GM12865 (cell line): Measurements from ENCODE around the gene MRPL39.

Experiments
- DNase-seq: peaks from one replicate; pipeline ENCODE4 v3.0.0; 2010; ENCODE audit warnings: low read depth
- H3K4me3 ChIP-seq: 2 replicates; pipeline ENCODE4 v1.5.1; 2011; ENCODE audit warnings: mild to moderate bottlenecking, low read depth, low read length, control low read depth
- TF ChIP-seq, protein P1 (sequence below): IDR thresholded peaks from 2 replicates; pipeline ENCODE4 v1.5.1; 2011; ENCODE audit warnings: low read length, control low read depth, low read depth, inconsistent platforms; ENCODE audit not compliant: insufficient read depth; ENCODE audit errors: missing control alignments

MRPL39 gene

DNA sequence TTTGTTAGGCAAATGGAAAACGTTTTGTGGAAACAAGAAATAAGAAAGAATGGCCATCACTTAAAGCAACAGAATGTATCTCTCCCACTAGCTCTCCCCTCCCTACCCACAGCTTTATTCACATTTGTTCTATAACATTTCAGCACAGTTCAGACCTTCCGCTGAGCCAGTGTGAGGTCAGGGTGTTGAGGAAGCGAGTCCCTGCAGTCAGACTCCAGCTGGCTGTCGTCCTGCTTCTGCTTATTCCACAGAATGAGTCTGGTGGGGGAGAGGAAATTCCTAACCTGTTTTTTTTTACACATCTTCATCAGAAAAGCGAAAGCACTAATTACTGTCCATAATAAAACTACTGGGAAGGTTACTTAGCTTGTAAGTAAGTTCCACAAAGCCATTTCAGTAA is 39.0 kb downstream of the MRPL39 start:
- DNase-seq: peak; percentile 76
- H3K4me3 ChIP-seq: peak overlapping the region; percentile 97

DNA sequence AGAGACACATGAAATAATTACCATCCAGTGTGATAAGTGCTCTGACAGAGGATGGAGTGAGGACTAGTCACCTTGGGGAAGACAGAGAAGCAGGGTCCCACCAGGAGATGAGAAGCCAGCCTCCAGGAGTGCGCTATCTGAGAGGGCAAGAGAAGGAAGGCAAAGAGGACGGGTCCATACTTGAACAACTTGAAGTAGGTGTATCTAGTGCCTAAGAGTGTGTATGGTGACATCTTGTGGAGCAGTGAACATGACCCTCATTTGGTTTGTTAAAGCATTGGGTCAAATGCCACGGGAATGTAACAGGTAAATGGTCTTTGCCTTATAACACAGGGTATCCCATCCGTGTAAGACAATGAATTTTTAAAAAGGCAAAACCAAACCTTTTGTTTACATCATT is 39.8 kb downstream of the MRPL39 start:
- H3K4me3 ChIP-seq: peak overlapping the region; percentile 97
- peak; percentile 72 for DNase-seq
- TF ChIP-seq, protein P1, sequence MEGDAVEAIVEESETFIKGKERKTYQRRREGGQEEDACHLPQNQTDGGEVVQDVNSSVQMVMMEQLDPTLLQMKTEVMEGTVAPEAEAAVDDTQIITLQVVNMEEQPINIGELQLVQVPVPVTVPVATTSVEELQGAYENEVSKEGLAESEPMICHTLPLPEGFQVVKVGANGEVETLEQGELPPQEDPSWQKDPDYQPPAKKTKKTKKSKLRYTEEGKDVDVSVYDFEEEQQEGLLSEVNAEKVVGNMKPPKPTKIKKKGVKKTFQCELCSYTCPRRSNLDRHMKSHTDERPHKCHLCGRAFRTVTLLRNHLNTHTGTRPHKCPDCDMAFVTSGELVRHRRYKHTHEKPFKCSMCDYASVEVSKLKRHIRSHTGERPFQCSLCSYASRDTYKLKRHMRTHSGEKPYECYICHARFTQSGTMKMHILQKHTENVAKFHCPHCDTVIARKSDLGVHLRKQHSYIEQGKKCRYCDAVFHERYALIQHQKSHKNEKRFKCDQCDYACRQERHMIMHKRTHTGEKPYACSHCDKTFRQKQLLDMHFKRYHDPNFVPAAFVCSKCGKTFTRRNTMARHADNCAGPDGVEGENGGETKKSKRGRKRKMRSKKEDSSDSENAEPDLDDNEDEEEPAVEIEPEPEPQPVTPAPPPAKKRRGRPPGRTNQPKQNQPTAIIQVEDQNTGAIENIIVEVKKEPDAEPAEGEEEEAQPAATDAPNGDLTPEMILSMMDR: peak; percentile 30

More for the DNA sequence above, 39.0 kb downstream of the MRPL39 start:
- TF ChIP-seq, protein P1: no peak

DNA sequence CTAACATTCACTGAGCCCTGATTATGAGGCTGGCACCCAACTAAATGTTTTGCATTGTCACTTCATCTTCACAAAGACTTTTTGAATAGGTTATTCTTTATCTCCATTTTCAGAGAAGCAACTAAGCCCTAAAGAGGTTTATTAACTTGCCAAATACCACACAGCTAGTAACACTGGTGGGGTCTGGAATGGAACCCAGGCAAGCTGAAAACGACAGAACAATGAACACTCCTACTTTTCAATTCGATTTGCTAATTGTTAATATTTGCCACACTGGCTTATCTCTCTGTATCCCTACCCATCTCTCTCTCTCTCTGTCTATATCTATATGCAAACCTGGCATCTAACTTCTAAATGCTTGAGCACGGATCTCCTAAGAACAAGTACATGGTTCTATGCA is 40.6 kb downstream of the MRPL39 start:
- peak; percentile 46 for DNase-seq
- peak overlapping the region; percentile 97 for H3K4me3 ChIP-seq
- TF ChIP-seq, protein P1: no peak

DNA sequence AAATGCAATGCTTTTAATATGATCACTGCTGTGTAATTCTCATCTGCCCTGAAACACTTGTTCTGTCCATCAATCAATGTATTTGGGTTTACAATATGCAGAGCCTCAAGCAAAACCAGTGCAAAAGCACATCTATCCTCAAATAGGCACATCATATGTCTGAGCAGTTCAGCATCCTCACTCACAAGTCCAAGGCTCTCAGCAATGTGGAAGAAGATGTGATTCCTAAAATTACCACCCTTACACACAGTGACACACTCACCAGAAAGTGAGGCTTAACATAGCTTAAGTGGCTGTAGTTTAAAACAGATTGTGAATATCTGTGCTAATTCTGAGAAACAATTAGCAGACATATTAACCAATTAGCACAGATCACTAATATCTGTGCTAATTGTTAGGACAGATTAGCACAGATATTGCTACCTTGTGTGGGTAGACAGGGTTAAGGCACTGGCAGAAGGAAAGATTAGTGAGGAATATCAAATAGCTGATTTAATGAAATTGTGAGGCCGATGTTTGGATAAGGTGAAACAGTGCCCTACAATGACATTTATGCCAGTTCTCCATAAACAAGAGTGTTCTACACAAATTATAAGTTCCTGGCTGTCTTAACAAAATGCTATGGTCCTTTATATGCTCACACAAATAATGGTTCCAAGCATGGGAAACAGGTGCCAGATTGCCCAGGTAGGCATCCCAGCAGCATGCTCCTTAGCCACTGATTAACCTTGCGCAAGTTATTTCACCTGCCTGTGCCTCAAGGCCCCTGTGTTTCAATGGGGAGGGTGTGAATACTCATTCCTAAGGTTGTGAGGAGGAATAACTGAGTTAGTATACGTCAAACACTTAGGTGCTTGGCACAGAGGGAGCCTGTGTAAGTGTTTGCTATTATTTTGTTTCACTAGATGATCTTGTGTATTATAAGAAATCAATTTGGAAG is 41.7 kb downstream of the MRPL39 start:
- peak overlapping the region; percentile 97 for H3K4me3 ChIP-seq
- TF ChIP-seq, protein P1: no peak
- DNase-seq: peak; percentile 62

DNA sequence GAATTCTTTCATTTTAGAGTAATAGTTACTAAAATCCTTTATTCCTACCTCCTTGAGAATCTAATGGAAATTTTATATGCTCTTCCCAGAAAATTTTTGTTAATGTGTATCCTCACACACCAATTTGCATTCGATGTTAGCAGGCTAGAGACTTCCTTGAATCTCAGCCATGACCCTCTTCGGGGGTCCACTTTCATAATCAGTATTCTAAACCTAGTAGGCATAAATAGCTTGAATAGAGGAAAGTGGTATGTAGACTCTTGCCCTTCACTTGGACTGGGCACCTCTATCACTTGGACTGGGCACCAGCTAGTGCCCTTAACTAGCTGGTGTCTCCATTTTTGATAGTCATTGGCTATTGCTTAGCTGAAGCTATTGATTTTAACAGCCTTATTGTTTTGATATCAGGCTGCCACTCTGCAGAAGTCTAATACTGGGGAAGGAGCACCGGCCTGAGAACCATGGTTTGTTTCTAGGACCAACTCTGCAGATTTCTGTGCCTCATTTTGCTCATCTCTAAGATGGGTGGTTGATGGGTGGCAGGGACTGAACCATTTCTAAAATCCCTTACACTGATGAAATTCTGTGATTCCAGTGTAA is 42.8 kb downstream of the MRPL39 start:
- DNase-seq: peak; percentile 45
- peak overlapping the region; percentile 97 for H3K4me3 ChIP-seq
- TF ChIP-seq, protein P1: no peak

DNA sequence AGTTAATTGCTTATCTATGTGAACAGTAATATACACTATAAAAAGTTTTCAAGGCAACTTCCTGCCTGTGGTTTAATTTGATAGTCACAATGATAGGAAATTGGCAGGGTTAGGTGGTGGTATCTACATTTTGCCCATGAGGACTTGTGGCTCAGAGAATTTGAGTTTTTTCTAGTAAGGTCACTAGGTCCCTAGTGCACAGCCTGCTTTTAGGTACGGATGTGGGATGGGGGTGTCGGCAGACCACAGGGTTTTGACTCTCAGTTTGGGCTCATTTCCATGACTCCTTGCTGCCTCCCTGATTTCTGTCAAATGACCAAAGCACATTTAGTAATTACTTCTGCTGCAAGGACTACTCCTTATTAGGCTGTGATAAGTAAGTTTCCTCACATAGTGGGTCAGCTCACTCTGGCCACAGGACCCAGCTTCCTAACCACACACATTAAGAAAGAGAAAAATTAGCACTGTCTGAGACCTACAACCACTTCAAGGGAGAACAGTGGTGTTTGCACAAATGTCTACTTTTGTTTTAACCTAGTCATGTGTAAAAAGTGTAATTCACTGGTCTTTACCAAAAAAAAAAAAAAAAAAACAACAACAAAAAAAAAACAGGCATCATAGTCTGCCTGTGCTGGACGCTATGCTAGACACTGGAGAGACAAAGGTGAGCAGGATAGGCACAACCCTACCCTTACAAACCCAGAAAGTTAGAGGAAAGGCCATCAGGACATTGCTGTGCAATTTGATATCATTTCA is 43.7 kb downstream of the MRPL39 start:
- peak; percentile 88 for DNase-seq
- H3K4me3 ChIP-seq: peak overlapping the region; percentile 97
- TF ChIP-seq, protein P1: no peak
